ENCODE results near the gene PPP3CA. TPM values are rescaled to one million over a fixed set of nuclear protein-coding genes. Genes with fewer than 3 reads are reported as not detected.

The PPP3CA gene
- total and polyA plus RNA-seq, 2 of the 8 experiments (the other 6 are each of a cell fraction or from before 2014, with no cell fraction given), result 7.9 to 35.0 TPM

- Histone ChIP-seq H3K23me2 (ENCODE audit: low read depth, low read length) (no peaks in the 10 kb centered on the region), H2BK20ac (ENCODE audit: low read length) (no peak overlapping the region; the same call in 1 of the 2 replicates), H2AFZ (ENCODE audit: low read length) (no peak overlapping the region), H3K56ac (replicated peaks; ENCODE audit: insufficient read length, low read depth, low read length) (no peak overlapping the region), H3K9ac (replicated peaks in 1 of 4; ENCODE audit: extremely low read depth in 1 of 4, low read depth in 3 of 4, low read length in 3 of 4) (no peak overlapping the region), H3K14ac (ENCODE audit: insufficient read length) (no peak overlapping the region), H3K9me3 (ENCODE audit: insufficient read depth in 2 of 2, low read depth in 1 of 2, low read length in 1 of 2) (no peaks in the 10 kb centered on the region), H3K27ac (ENCODE audit: low read depth, low read length) (0 out of 2 replicates have a peak overlapping the region, but pooled peaks have one; percentile 17), H2BK5ac (ENCODE audit: low read depth, low read length) (peak overlapping the region; percentile 93; the same call in 1 of the 2 replicates), H3K36me3 (ENCODE audit: control insufficient read depth in 2 of 4, insufficient read depth in 4 of 4, low read length in 3 of 4) (no peaks in the 10 kb centered on the region), H2AK5ac (ENCODE audit: low read depth, low read length) (no peak overlapping the region), H3K79me2 (ENCODE audit: control insufficient read depth in 1 of 2, insufficient read depth in 2 of 2, low read length in 2 of 2) (no peaks in the 10 kb centered on the region), H2BK15ac (ENCODE audit: low read length) (no peak overlapping the region), H3K18ac (ENCODE audit: extremely low read depth, low read length) (peak overlapping the region; percentile 38; the same call in 1 of the 2 replicates), H4K20me1 (replicated peaks in 1 of 2; ENCODE audit: control insufficient read depth in 1 of 2, insufficient read depth in 2 of 2, low read length in 2 of 2) (no peaks in the 10 kb centered on the region), H3K79me1 (ENCODE audit: low read depth, low read length) (no peaks in the 10 kb centered on the region), H3K27me3 (replicated peaks in 1 of 4; ENCODE audit: control insufficient read depth in 3 of 4, extremely low read depth in 1 of 4, insufficient read depth in 3 of 4, low read length in 3 of 4) (no peaks in the 10 kb centered on the region), H3K23ac (ENCODE audit: insufficient read length) (no peak overlapping the region), H3K4me1 (replicated peaks in 1 of 4; ENCODE audit: control insufficient read depth in 3 of 4, insufficient read depth in 4 of 4, low read length in 3 of 4) (peaks cover 0 to 11% (median 4%) of the 10 kb centered on the region in 4 experiments; a peak in 3 of 7 replicates), H2BK120ac (replicated peaks; ENCODE audit: low read depth, low read length) (no peak overlapping the region), H3K4ac (replicated peaks; ENCODE audit: insufficient read length, low read depth, low read length) (no peak overlapping the region), H3K4me3 (ENCODE audit: extremely low read depth in 1 of 4, insufficient read depth in 2 of 4, low read depth in 3 of 4, low read length in 4 of 4) (no peak overlapping the region), H2BK12ac (ENCODE audit: low read depth, low read length) (no peak overlapping the region), H3K4me2 (ENCODE audit: insufficient read depth in 1 of 2, low read depth in 2 of 2, low read length in 2 of 2) (no peak overlapping the region), H4K5ac (ENCODE audit: insufficient read length, low read depth, low read length) (no peak overlapping the region), H4K8ac (ENCODE audit: extremely low read depth, insufficient read depth, low read length) (no peak overlapping the region), H4K91ac (replicated peaks; ENCODE audit: insufficient read length, low read length) (no peak overlapping the region)
- DNase-seq (ENCODE audit: low read depth in 1 of 2, low spot score in 2 of 2) (no peak), FAIRE-seq (no peak)
- CTCF ChIA-PET (ENCODE audit: partially characterized antibody), result interaction anchor here (1.4 to 1.7 kb wide), 2 partner anchors 12 to 14 kb away, joined by 4 to 6 read pairs; no protein-coding TSS in a partner anchor
- POLR2A ChIA-PET (ENCODE audit: partially characterized antibody), result no interaction called here
- WGBS, 2 experiments (ENCODE audit: extremely low coverage in 1 of 2, insufficient coverage in 1 of 2, insufficient read length in 1 of 2, insufficient replicate concordance in 2 of 2, low coverage in 1 of 2, low lambda C conversion rate in 2 of 2, missing lambda C conversion rate in 1 of 2), result 45% methylated on average over 1 of the region's 1 CpG; no CpG with 5 or more reads in 1 of the 2 experiments
- TF ChIP-seq JUND (IDR thresholded peaks at IDR 0.05; ENCODE audit: low read length) (peak; percentile 10; the same call in 1 of the 2 replicates), SUZ12 (IDR thresholded peaks at IDR 0.05; ENCODE audit: low read length) (no peak)
Observed at GRCh38 chr4:101019941-101020401, 327.4 kb downstream of the PPP3CA start.

Data from H1 (cell line).